ENCODE measurements around the gene CACNA1B.

DNA sequence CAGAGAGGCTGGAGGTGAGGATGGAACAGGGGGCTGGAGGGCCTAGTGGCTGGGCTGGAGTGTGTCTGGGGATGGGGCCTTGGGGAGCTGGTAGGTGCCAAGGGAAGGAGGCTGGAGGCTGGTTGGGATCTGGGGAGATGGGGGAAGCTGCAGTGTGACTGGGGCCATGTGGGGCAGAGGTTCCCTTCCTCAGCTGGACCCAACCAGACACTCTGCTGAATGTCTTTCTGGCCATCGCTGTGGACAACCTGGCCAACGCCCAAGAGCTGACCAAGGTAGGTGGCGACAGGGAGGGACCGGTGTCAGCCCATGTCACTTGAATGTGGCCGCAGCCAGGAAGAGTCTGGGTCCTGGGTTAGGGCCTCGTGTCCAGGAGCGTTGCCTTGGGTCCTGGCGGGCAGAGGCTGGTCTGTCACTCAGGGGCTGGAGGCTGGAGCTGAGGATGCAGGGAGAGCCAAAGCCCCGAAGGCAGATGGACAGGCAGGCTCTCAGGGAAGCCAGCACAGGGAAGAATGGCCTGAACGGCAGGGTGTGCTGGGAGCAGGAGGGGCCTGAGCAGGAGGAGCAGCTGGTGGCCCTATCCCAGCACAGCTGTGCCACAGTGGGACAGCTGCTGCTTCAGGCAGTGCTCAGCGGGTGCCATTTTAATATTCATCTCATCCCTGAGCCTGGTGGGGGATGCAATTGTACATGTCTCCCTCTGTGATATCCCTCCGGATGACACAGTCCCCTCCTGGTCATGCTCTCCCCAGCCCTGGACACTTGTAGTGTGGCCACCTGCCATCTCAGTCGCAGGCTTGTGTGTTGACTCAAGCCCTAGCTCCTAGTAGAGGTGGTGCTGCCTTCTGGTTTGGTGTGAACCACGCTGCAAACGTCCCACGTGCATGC, 132.5 kb downstream of the CACNA1B start:
- TF ChIP-seq, protein P1, sequence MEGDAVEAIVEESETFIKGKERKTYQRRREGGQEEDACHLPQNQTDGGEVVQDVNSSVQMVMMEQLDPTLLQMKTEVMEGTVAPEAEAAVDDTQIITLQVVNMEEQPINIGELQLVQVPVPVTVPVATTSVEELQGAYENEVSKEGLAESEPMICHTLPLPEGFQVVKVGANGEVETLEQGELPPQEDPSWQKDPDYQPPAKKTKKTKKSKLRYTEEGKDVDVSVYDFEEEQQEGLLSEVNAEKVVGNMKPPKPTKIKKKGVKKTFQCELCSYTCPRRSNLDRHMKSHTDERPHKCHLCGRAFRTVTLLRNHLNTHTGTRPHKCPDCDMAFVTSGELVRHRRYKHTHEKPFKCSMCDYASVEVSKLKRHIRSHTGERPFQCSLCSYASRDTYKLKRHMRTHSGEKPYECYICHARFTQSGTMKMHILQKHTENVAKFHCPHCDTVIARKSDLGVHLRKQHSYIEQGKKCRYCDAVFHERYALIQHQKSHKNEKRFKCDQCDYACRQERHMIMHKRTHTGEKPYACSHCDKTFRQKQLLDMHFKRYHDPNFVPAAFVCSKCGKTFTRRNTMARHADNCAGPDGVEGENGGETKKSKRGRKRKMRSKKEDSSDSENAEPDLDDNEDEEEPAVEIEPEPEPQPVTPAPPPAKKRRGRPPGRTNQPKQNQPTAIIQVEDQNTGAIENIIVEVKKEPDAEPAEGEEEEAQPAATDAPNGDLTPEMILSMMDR (IDR thresholded peaks at IDR 0.05): no peak
- TF ChIP-seq POLR2A (IDR thresholded peaks at IDR 0.05; ENCODE audit: low read length): no peak
- TF ChIP-seq NR3C1 (IDR thresholded peaks at IDR 0.05): no peak
- TF ChIP-seq, protein P2, sequence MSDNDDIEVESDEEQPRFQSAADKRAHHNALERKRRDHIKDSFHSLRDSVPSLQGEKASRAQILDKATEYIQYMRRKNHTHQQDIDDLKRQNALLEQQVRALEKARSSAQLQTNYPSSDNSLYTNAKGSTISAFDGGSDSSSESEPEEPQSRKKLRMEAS (IDR thresholded peaks at IDR 0.05): no peak
- TF ChIP-seq RNF2 (IDR thresholded peaks at IDR 0.05; ENCODE audit: borderline replicate concordance, low read depth): no peak
- no peak for TF ChIP-seq SREBF2 (IDR thresholded peaks at IDR 0.05)
- TF ChIP-seq RCOR1 (IDR thresholded peaks at IDR 0.05; ENCODE audit: low read depth, low read length): no peak
- TF ChIP-seq EP300 (IDR thresholded peaks at IDR 0.05): no peak
- TF ChIP-seq, protein P3, sequence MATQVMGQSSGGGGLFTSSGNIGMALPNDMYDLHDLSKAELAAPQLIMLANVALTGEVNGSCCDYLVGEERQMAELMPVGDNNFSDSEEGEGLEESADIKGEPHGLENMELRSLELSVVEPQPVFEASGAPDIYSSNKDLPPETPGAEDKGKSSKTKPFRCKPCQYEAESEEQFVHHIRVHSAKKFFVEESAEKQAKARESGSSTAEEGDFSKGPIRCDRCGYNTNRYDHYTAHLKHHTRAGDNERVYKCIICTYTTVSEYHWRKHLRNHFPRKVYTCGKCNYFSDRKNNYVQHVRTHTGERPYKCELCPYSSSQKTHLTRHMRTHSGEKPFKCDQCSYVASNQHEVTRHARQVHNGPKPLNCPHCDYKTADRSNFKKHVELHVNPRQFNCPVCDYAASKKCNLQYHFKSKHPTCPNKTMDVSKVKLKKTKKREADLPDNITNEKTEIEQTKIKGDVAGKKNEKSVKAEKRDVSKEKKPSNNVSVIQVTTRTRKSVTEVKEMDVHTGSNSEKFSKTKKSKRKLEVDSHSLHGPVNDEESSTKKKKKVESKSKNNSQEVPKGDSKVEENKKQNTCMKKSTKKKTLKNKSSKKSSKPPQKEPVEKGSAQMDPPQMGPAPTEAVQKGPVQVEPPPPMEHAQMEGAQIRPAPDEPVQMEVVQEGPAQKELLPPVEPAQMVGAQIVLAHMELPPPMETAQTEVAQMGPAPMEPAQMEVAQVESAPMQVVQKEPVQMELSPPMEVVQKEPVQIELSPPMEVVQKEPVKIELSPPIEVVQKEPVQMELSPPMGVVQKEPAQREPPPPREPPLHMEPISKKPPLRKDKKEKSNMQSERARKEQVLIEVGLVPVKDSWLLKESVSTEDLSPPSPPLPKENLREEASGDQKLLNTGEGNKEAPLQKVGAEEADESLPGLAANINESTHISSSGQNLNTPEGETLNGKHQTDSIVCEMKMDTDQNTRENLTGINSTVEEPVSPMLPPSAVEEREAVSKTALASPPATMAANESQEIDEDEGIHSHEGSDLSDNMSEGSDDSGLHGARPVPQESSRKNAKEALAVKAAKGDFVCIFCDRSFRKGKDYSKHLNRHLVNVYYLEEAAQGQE (IDR thresholded peaks at IDR 0.05): no peak
- TF ChIP-seq RAD21 (conservative IDR thresholded peaks at IDR 0.05 in 1 of 2, IDR thresholded peaks at IDR 0.05 in 1 of 2): no peak
- TF ChIP-seq HDAC2 (IDR thresholded peaks at IDR 0.05): no peak
